SK-N-SH treated with all-trans-retinoic acid at 6 μM for 48 hours (cell line): ENCODE data around the gene ANXA3.
A peak's percentile ranks its signal among the peaks of the same experiment; 100 is the strongest.

ENCODE experiments used
- ATAC-seq: fragments of 200-7000 bp; cut with Tn5 transposase; 3 replicates; pipeline ENCODE4 v1.9.1; 2020; ENCODE audit warnings: mild to moderate bottlenecking, moderate library complexity
- ARNTL ChIP-seq: fragments of 450-650 bp; formaldehyde crosslinking; IDR thresholded peaks from 2 replicates; pipeline ENCODE4 v1.5.0; 2020; ENCODE audit warnings: low read depth, mild to moderate bottlenecking, moderate library complexity, borderline replicate concordance
- ESRRG ChIP-seq: fragments of 250-450 bp; sonication (Bioruptor Pico); IDR thresholded peaks from 2 replicates; pipeline ENCODE4 v1.6.1; 2021; ENCODE audit warnings: mild to moderate bottlenecking
- GLIS3 ChIP-seq: fragments of 250-450 bp; sonication (Bioruptor Pico); IDR thresholded peaks from 2 replicates; pipeline ENCODE4 v1.5.0; 2020; ENCODE audit warnings: mild to moderate bottlenecking, moderate library complexity
- ISL1 ChIP-seq: fragments of 250-450 bp; sonication (Bioruptor Pico); IDR thresholded peaks from 2 replicates; pipeline ENCODE4 v2.1.2; 2022; ENCODE audit warnings: mild to moderate bottlenecking, moderate library complexity
- RARB ChIP-seq: fragments of 250-450 bp; sonication (Bioruptor Pico); IDR thresholded peaks from 2 replicates; pipeline ENCODE4 v1.8.0; 2021; ENCODE audit warnings: mild to moderate bottlenecking, moderate library complexity
- SNAI2 ChIP-seq: fragments of 250-450 bp; sonication (Bioruptor Pico); IDR thresholded peaks from 2 replicates; pipeline ENCODE4 v1.5.0; 2020; ENCODE audit warnings: mild to moderate bottlenecking, moderate library complexity
- TCF4 ChIP-seq: fragments of 250-450 bp; sonication (Bioruptor Pico); IDR thresholded peaks from 2 replicates; pipeline ENCODE4 v1.8.0; 2021; ENCODE audit warnings: mild to moderate bottlenecking, moderate library complexity, borderline replicate concordance
- TOX ChIP-seq: fragments of 250-450 bp; sonication (Bioruptor Pico); IDR thresholded peaks from 2 replicates; pipeline ENCODE4 v1.8.0; 2021; ENCODE audit warnings: mild to moderate bottlenecking, moderate library complexity, borderline replicate concordance
- ZC3H10 ChIP-seq: fragments of 250-450 bp; sonication (Bioruptor Pico); IDR thresholded peaks from 2 replicates; pipeline ENCODE4 v1.5.1; 2021; ENCODE audit warnings: mild to moderate bottlenecking, moderate library complexity
- ZFP30 ChIP-seq: fragments of 450-650 bp; formaldehyde crosslinking; IDR thresholded peaks from 2 replicates; pipeline ENCODE4 v1.5.0; 2022; ENCODE audit warnings: mild to moderate bottlenecking, moderate library complexity
- ZNF565 ChIP-seq: fragments of 450-650 bp; formaldehyde crosslinking; conservative IDR thresholded peaks from 2 replicates; pipeline ENCODE4 v1.5.0; 2020; ENCODE audit warnings: low read depth, mild to moderate bottlenecking, moderate library complexity
- ZNF70 ChIP-seq: fragments of 450-650 bp; formaldehyde crosslinking; IDR thresholded peaks from 2 replicates; pipeline ENCODE4 v1.5.0; 2020; ENCODE audit warnings: mild to moderate bottlenecking, moderate library complexity
- TF ChIP-seq, protein P1 (sequence below): fragments of 250-450 bp; sonication (Bioruptor Pico); IDR thresholded peaks from 2 replicates; pipeline ENCODE4 v1.5.0; 2020; ENCODE audit warnings: mild to moderate bottlenecking, moderate library complexity
- TF ChIP-seq, protein P2 (sequence below): fragments of 250-450 bp; sonication (Bioruptor Pico); IDR thresholded peaks from 2 replicates; pipeline ENCODE4 v1.5.1; 2020; ENCODE audit warnings: low read depth, mild to moderate bottlenecking, moderate library complexity
- TF ChIP-seq, protein P3 (sequence below): fragments of 250-450 bp; sonication (Bioruptor Pico); IDR thresholded peaks from 2 replicates; pipeline ENCODE4 v1.8.0; 2021; ENCODE audit warnings: low read depth, mild to moderate bottlenecking, moderate library complexity, borderline replicate concordance
- TF ChIP-seq, protein P4 (sequence below): fragments of 250-450 bp; sonication (Bioruptor Pico); IDR thresholded peaks from 2 replicates; pipeline ENCODE4 v1.8.0; 2020; ENCODE audit warnings: mild to moderate bottlenecking, moderate library complexity, borderline replicate concordance

The ANXA3 gene

DNA sequence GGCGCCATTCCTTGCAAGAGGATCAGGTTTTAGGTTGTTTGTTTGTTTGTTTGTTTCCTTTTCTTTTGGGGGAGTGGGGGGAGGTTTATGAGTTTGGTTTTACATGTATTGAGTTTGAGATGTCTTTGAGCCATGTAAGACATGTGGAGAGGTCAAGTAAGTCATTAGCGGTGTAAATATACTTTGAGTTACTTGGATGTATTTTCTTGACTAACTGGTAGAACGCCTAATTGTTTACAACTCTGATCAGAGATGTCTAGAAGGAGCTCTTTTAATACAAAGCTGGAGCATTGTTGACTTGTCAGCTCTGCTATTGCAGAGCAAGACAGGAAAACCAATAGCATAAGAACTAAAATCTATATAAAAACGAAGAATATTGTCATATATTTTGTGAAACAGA is 57.1 kb downstream of the ANXA3 start:
- no peak for ATAC-seq
- no peak for TF ChIP-seq ZNF565 (CRISPR knock-in tag)
- no peak for TF ChIP-seq RARB
- no peak for TF ChIP-seq TCF4
- no peak for TF ChIP-seq ESRRG (CRISPR knock-in tag)
- no peak for TF ChIP-seq ISL1
- no peak for TF ChIP-seq GLIS3 (CRISPR knock-in tag)
- TF ChIP-seq ARNTL (CRISPR knock-in tag), result no peak
- TF ChIP-seq, protein P1, sequence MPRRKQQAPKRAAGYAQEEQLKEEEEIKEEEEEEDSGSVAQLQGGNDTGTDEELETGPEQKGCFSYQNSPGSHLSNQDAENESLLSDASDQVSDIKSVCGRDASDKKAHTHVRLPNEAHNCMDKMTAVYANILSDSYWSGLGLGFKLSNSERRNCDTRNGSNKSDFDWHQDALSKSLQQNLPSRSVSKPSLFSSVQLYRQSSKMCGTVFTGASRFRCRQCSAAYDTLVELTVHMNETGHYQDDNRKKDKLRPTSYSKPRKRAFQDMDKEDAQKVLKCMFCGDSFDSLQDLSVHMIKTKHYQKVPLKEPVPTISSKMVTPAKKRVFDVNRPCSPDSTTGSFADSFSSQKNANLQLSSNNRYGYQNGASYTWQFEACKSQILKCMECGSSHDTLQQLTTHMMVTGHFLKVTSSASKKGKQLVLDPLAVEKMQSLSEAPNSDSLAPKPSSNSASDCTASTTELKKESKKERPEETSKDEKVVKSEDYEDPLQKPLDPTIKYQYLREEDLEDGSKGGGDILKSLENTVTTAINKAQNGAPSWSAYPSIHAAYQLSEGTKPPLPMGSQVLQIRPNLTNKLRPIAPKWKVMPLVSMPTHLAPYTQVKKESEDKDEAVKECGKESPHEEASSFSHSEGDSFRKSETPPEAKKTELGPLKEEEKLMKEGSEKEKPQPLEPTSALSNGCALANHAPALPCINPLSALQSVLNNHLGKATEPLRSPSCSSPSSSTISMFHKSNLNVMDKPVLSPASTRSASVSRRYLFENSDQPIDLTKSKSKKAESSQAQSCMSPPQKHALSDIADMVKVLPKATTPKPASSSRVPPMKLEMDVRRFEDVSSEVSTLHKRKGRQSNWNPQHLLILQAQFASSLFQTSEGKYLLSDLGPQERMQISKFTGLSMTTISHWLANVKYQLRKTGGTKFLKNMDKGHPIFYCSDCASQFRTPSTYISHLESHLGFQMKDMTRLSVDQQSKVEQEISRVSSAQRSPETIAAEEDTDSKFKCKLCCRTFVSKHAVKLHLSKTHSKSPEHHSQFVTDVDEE, result no peak
- TF ChIP-seq, protein P2, sequence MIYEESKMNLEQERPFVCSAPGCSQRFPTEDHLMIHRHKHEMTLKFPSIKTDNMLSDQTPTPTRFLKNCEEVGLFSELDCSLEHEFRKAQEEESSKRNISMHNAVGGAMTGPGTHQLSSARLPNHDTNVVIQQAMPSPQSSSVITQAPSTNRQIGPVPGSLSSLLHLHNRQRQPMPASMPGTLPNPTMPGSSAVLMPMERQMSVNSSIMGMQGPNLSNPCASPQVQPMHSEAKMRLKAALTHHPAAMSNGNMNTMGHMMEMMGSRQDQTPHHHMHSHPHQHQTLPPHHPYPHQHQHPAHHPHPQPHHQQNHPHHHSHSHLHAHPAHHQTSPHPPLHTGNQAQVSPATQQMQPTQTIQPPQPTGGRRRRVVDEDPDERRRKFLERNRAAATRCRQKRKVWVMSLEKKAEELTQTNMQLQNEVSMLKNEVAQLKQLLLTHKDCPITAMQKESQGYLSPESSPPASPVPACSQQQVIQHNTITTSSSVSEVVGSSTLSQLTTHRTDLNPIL (CRISPR knock-in tag), result no peak

DNA sequence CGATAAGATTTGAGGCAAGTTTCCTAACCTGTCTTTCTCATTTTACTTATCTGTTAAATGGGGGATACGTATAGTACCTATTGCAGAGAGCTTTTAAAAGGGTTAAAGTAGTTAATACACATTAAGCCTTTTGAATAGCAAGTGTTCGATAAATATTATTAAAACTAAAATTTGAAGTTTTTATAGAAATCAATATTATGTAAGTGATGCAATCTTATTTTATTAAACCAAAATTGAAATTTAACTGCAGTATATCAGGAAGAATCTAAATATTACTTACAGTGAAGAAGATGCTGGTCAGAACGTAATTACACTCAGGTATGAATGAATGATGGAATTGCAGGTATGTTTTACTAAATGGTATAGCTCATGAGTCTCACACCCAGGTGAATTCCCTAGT is 58.0 kb downstream of the ANXA3 start:
- ATAC-seq, result no peak
- TF ChIP-seq, protein P2 (CRISPR knock-in tag), result no peak
- TF ChIP-seq ESRRG (CRISPR knock-in tag), result no peak

DNA sequence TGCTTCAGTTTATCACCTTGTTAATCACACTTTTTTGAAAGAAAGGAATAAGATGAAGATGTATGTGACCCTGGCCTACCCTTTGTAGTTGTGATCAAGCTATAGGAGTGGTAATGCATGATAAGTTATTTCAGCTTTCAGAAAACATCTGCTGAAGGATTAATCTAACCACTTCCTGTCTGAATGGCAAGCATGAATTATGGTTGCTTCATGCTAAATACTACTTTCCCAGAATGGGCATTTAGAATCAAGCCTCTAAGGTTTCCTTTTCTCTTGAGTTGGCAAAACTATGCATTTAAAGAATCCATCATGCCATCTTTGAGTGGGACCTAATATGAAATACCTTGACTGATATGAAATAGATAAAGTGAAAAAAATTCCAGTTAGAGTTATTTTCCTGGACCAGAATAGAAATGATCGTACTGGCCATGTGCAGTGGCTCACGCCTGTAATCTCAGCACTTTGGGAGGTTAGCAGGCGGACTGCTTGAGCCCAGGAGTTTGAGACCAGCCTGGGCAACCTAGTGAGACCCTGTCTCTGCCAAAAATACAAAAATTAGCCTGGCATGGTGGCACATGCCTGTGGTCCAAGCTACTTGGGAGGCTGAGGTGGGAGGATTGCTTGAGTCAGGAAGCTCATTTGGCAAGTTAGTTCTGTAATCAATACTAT is 59.1 kb downstream of the ANXA3 start:
- peak; percentile 69 for ATAC-seq
- TF ChIP-seq ZC3H10 (no peak), ISL1 (peak; percentile 63)

DNA sequence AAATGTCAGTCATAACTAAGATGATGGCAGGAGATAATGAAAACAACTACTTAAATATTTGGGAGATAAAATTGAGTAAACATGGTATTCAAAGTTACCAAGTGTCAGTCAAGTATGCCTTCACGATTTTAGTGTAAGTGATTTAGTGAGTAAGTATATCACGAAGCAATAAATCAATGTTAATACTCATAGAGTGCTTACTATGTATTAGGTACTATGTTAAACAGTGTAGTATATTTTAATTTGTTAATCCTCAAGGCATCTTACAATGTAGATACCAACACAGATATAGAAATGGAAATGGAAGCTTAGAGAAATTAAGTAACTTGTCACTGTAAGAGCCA is 59.6 kb downstream of the ANXA3 start:
- no peak for ATAC-seq

DNA sequence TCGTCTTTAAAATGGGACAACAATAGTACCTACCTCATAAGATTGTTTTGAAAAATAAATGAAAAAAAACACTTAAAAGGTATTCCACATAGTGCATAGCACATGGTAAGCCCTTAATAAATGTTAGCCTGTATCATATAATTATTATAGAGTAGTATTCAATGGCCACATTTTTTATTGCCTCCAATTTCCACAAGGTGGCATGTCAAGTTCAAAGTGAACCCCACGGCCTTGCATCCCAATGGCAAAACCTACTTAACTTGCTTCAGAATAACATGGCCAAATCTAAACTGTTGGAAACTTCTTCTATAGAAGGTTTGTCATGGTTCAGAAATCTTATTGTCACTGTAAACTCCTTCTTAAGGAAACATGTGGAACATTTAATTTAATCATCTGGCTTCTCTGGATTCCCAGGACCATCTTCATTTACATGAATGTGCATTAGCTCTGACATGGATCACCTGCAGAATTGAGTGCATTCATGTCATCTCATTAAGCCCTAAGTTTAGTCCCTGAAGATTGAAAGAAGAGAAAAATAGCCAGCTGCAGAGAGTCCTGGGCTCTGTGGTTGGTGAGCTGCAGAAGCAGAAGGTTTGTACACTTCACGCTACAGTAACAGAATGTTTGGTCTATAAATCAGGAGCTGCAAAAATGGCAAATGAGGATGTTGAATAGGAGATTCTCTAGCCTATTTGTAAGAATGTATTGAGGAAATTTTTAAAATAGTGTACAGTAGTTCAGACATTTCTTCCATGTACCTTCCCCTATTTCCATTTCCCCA is 61.0 kb downstream of the ANXA3 start:
- ATAC-seq, result peak; percentile 82
- no peak for TF ChIP-seq ZFP30 (CRISPR knock-in tag)
- TF ChIP-seq ARNTL (CRISPR knock-in tag), result no peak
- TF ChIP-seq, protein P3, sequence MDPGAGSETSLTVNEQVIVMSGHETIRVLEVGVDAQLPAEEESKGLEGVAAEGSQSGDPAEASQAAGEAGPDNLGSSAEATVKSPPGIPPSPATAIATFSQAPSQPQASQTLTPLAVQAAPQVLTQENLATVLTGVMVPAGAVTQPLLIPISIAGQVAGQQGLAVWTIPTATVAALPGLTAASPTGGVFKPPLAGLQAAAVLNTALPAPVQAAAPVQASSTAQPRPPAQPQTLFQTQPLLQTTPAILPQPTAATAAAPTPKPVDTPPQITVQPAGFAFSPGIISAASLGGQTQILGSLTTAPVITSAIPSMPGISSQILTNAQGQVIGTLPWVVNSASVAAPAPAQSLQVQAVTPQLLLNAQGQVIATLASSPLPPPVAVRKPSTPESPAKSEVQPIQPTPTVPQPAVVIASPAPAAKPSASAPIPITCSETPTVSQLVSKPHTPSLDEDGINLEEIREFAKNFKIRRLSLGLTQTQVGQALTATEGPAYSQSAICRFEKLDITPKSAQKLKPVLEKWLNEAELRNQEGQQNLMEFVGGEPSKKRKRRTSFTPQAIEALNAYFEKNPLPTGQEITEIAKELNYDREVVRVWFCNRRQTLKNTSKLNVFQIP (CRISPR knock-in tag), result no peak
- TF ChIP-seq SNAI2 (CRISPR knock-in tag), result no peak
- no peak for TF ChIP-seq TCF4
- TF ChIP-seq ZNF565 (CRISPR knock-in tag), result no peak
- TF ChIP-seq ZNF70 (CRISPR knock-in tag), result no peak
- TF ChIP-seq, protein P4, sequence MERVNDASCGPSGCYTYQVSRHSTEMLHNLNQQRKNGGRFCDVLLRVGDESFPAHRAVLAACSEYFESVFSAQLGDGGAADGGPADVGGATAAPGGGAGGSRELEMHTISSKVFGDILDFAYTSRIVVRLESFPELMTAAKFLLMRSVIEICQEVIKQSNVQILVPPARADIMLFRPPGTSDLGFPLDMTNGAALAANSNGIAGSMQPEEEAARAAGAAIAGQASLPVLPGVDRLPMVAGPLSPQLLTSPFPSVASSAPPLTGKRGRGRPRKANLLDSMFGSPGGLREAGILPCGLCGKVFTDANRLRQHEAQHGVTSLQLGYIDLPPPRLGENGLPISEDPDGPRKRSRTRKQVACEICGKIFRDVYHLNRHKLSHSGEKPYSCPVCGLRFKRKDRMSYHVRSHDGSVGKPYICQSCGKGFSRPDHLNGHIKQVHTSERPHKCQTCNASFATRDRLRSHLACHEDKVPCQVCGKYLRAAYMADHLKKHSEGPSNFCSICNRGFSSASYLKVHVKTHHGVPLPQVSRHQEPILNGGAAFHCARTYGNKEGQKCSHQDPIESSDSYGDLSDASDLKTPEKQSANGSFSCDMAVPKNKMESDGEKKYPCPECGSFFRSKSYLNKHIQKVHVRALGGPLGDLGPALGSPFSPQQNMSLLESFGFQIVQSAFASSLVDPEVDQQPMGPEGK (CRISPR knock-in tag), result no peak
- no peak for TF ChIP-seq TOX (CRISPR knock-in tag)
- TF ChIP-seq RARB, result no peak

More for the DNA sequence above, 59.6 kb downstream of the ANXA3 start:
- TF ChIP-seq, protein P2 (CRISPR knock-in tag), result no peak
- TF ChIP-seq, protein P1, result no peak
